H9 (cell line): ENCODE results near the gene EDN1. TPM values are rescaled to one million over a fixed set of nuclear protein-coding genes. Genes with fewer than 3 reads are reported as not detected.

Experiments
- DNase-seq: peaks from one replicate; pipeline ENCODE4 v3.0.0-alpha.2; 2017
- H2AFZ ChIP-seq: one replicate; pipeline ENCODE4 v1.6.1; 2013; ENCODE audit warnings: mild to moderate bottlenecking, low read length, control low read depth, moderate library complexity
- H2AK5ac ChIP-seq: 2 replicates; pipeline ENCODE4 v1.6.1; 2013; ENCODE audit warnings: low read length, control low read depth, mixed read lengths; ENCODE audit not compliant: insufficient read length
- H2BK120ac ChIP-seq: one replicate; pipeline ENCODE4 v1.6.1; 2013; ENCODE audit warnings: low read depth, mild to moderate bottlenecking, low read length, control low read depth, inconsistent platforms; ENCODE audit not compliant: poor library complexity, severe bottlenecking
- H2BK12ac ChIP-seq: 2 replicates; pipeline ENCODE4 v1.6.1; 2013; ENCODE audit warnings: low read length, control low read depth, mixed read lengths, low read depth; ENCODE audit not compliant: insufficient read length
- H2BK15ac ChIP-seq: 2 replicates; pipeline ENCODE4 v1.6.1; 2013; ENCODE audit warnings: low read depth, low read length, control low read depth
- H2BK20ac ChIP-seq: one replicate; pipeline ENCODE4 v1.6.1; 2013; ENCODE audit warnings: low read depth, mild to moderate bottlenecking, low read length, control low read depth, inconsistent platforms; ENCODE audit not compliant: poor library complexity, severe bottlenecking
- H2BK5ac ChIP-seq: 2 replicates; pipeline ENCODE4 v1.6.1; 2013; ENCODE audit warnings: low read length, control low read depth, mixed read lengths; ENCODE audit not compliant: insufficient read length
- H3K14ac ChIP-seq: 2 replicates; pipeline ENCODE4 v1.6.1; 2013; ENCODE audit warnings: low read length, control low read depth; ENCODE audit not compliant: insufficient read depth
- H3K18ac ChIP-seq: 2 replicates; pipeline ENCODE4 v1.6.1; 2013; ENCODE audit warnings: low read depth, mild to moderate bottlenecking, mixed read lengths, low read length, control low read depth; ENCODE audit not compliant: insufficient read length
- H3K23ac ChIP-seq: 2 replicates; pipeline ENCODE4 v1.6.1; 2013; ENCODE audit warnings: low read length, control low read depth, mixed read lengths, low read depth; ENCODE audit not compliant: insufficient read length
- H3K23me2 ChIP-seq: 2 replicates; pipeline ENCODE4 v1.6.1; 2013; ENCODE audit warnings: low read depth, mild to moderate bottlenecking, mixed read lengths, low read length, control low read depth; ENCODE audit not compliant: insufficient read length, poor library complexity, severe bottlenecking
- H3K27ac ChIP-seq: 2 replicates; pipeline ENCODE4 v1.5.1; 2013; ENCODE audit warnings: low read length, control low read depth, mixed read lengths, low read depth; ENCODE audit not compliant: insufficient read length
- H3K27me3 ChIP-seq: 2 replicates; pipeline ENCODE4 v1.6.1; 2013; ENCODE audit warnings: low read length, control low read depth, inconsistent platforms; ENCODE audit not compliant: insufficient read depth
- H3K4ac ChIP-seq: 2 replicates; pipeline ENCODE4 v1.6.1; 2013; ENCODE audit warnings: low read depth, mild to moderate bottlenecking, control low read depth, inconsistent platforms, low read length, moderate library complexity
- H3K4me1 ChIP-seq: 2 replicates; pipeline ENCODE4 v1.6.1; 2013; ENCODE audit warnings: low read length, control low read depth, inconsistent platforms; ENCODE audit not compliant: insufficient read depth
- H3K4me2 ChIP-seq: 2 replicates; pipeline ENCODE4 v1.6.1; 2013; ENCODE audit warnings: low read length, control low read depth, mixed read lengths; ENCODE audit not compliant: insufficient read length, insufficient read depth
- H3K56ac ChIP-seq: 2 replicates; pipeline ENCODE4 v1.6.1; 2013; ENCODE audit warnings: low read depth, mild to moderate bottlenecking, mixed read lengths, low read length, control low read depth; ENCODE audit not compliant: insufficient read length
- H3K79me1 ChIP-seq: 2 replicates; pipeline ENCODE4 v1.6.1; 2013; ENCODE audit warnings: low read depth, mild to moderate bottlenecking, moderate library complexity, low read length, control low read depth, inconsistent platforms; ENCODE audit not compliant: insufficient read depth, poor library complexity, severe bottlenecking
- H3K79me2 ChIP-seq: 2 replicates; pipeline ENCODE4 v1.6.1; 2013; ENCODE audit warnings: low read length, control low read depth, inconsistent platforms; ENCODE audit not compliant: insufficient read depth
- H3K9ac ChIP-seq: 2 replicates; pipeline ENCODE4 v1.6.1; 2013; ENCODE audit warnings: low read length, control low read depth, mixed read lengths; ENCODE audit not compliant: insufficient read length; ENCODE audit errors: extremely low read depth
- H3K9me3 ChIP-seq: one replicate; pipeline ENCODE4 v1.6.1; 2013; ENCODE audit warnings: low read depth, low read length, inconsistent platforms; ENCODE audit not compliant: control insufficient read depth
- H3T11ph ChIP-seq: one replicate; pipeline ENCODE4 v1.6.1; 2013; ENCODE audit warnings: mild to moderate bottlenecking, low read length, control low read depth, inconsistent platforms
- H4K20me1 ChIP-seq: one replicate; pipeline ENCODE4 v1.6.1; 2013; ENCODE audit not compliant: control insufficient read depth, insufficient read length, insufficient read depth
- H4K5ac ChIP-seq: 2 replicates; pipeline ENCODE4 v1.6.1; 2013; ENCODE audit warnings: low read depth, mild to moderate bottlenecking, mixed read lengths, low read length, control low read depth; ENCODE audit not compliant: insufficient read length
- H4K8ac ChIP-seq: replicated peaks from 2 replicates; pipeline ENCODE4 v1.6.1; 2013; ENCODE audit warnings: low read length, control low read depth, mixed read lengths, low read depth; ENCODE audit not compliant: insufficient read length
- H4K91ac ChIP-seq: 2 replicates; pipeline ENCODE4 v1.6.1; 2013; ENCODE audit warnings: low read depth, mild to moderate bottlenecking, moderate library complexity, mixed read lengths, low read length, control low read depth; ENCODE audit not compliant: insufficient read length
- H3K27ac Mint-ChIP-seq, 3 experiments: 2 replicates in 2 of 3; 3 replicates in 1 of 3; pipeline ENCODE4 v1.8.0; 2020 to 2021; ENCODE audit warnings: mixed read lengths in 3 of 3, mild to moderate bottlenecking in 1 of 3, moderate library complexity in 1 of 3
- H3K27me3 Mint-ChIP-seq: 2 replicates; pipeline ENCODE4 v1.8.0; 2021; ENCODE audit warnings: low read depth, mild to moderate bottlenecking, moderate library complexity, mixed read lengths
- H3K36me3 Mint-ChIP-seq, 3 experiments: 2 replicates in 2 of 3; 3 replicates in 1 of 3; pipeline ENCODE4 v1.8.0; 2020 to 2021; ENCODE audit warnings: low read depth in 3 of 3, mixed read lengths in 3 of 3; ENCODE audit not compliant: insufficient read depth in 1 of 3
- H3K4me1 Mint-ChIP-seq, 2 experiments: 2 replicates each; pipeline ENCODE4 v1.8.0; 2020; ENCODE audit warnings: mixed read lengths in 2 of 2
- H3K4me3 Mint-ChIP-seq, 2 experiments: 2 replicates in 1 of 2; 3 replicates in 1 of 2; pipeline ENCODE4 v1.8.0; 2020 to 2021; ENCODE audit warnings: mild to moderate bottlenecking in 2 of 2, mixed read lengths in 2 of 2, moderate library complexity in 1 of 2
- H3K9me3 Mint-ChIP-seq, 2 experiments: 2 replicates in 1 of 2; 3 replicates in 1 of 2; pipeline ENCODE4 v1.8.0; 2020; ENCODE audit warnings: mild to moderate bottlenecking in 2 of 2, mixed read lengths in 2 of 2, moderate library complexity in 1 of 2
- WGBS: extraction: QIAGEN DNeasy Blood & Tissue Kit; methylation state at CpG from one replicate; pipeline ENCODE4 v1.1.7; 2013; ENCODE audit warnings: missing lambda C conversion rate, low lambda C conversion rate, mixed read lengths; ENCODE audit not compliant: insufficient read length; ENCODE audit errors: extremely low coverage; 5-methylcytosine and 5-hydroxymethylcytosine counted together
- total RNA-seq: library from RNA; stranded (reverse); gene quantifications from 2 replicates; pipeline ENCODE4 v1.2.1, GENCODE V29; 2021
- TF ChIP-seq, protein P1 (sequence below): fragments of 200-600 bp; sonication (generic); conservative IDR thresholded peaks from 3 replicates; pipeline ENCODE4 v1.8.0; 2021; ENCODE audit warnings: antibody characterized with exemption, mild to moderate bottlenecking

Gene EDN1
- total RNA-seq, 1 experiment from 2014 or later: 2.1 TPM

DNA sequence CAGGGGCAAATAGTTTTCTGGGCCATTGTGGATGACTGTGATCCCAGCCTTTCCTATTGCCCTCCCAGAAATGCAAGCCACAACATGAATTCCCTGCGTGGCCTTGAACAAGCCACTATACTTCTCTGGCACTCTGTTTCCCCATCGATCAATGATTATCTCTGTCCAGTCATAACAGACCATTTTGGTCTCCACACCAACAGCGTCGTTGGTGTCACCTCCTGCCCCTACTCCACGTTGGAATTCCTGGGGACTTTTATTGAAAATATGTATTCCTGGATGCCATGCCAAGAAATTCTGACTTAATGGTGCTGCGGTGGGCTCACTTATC is 50.3 kb downstream of the EDN1 start:
- no peak overlapping the region for H4K91ac ChIP-seq
- H2BK15ac ChIP-seq: no peak overlapping the region
- no peak overlapping the region for H3T11ph ChIP-seq
- TF ChIP-seq, protein P1, sequence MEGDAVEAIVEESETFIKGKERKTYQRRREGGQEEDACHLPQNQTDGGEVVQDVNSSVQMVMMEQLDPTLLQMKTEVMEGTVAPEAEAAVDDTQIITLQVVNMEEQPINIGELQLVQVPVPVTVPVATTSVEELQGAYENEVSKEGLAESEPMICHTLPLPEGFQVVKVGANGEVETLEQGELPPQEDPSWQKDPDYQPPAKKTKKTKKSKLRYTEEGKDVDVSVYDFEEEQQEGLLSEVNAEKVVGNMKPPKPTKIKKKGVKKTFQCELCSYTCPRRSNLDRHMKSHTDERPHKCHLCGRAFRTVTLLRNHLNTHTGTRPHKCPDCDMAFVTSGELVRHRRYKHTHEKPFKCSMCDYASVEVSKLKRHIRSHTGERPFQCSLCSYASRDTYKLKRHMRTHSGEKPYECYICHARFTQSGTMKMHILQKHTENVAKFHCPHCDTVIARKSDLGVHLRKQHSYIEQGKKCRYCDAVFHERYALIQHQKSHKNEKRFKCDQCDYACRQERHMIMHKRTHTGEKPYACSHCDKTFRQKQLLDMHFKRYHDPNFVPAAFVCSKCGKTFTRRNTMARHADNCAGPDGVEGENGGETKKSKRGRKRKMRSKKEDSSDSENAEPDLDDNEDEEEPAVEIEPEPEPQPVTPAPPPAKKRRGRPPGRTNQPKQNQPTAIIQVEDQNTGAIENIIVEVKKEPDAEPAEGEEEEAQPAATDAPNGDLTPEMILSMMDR: no peak
- H2BK12ac ChIP-seq: no peak overlapping the region
- H3K14ac ChIP-seq: no peak overlapping the region
- H4K20me1 ChIP-seq: no peaks in the 10 kb centered on the region
- Mint-ChIP-seq H3K27me3 (no peaks in the 10 kb centered on the region; the same call in 1 of the 2 replicates), H3K36me3 (no peaks in the 10 kb centered on the region; a peak in 1 of 7 replicates), H3K4me3 (no peak overlapping the region), H3K27ac (no peak overlapping the region), H3K4me1 (peaks cover 43 to 56% of the 10 kb centered on the region in 2 experiments), H3K9me3 (no peaks in the 10 kb centered on the region)
- H2AK5ac ChIP-seq: no peak overlapping the region
- no CpG with 5 or more reads among the region's 6 CpGs for WGBS
- H3K9ac ChIP-seq: no peak overlapping the region
- H3K56ac ChIP-seq: no peak overlapping the region
- no peak overlapping the region for H3K27ac ChIP-seq
- H2BK20ac ChIP-seq: no peak overlapping the region
- no peak overlapping the region for H2BK5ac ChIP-seq
- H3K4me2 ChIP-seq: no peak overlapping the region
- no peak overlapping the region for H3K23ac ChIP-seq
- no peak overlapping the region for H2BK120ac ChIP-seq
- H3K23me2 ChIP-seq: no peaks in the 10 kb centered on the region
- no peak overlapping the region for H2AFZ ChIP-seq
- H3K9me3 ChIP-seq: no peaks in the 10 kb centered on the region
- H3K4ac ChIP-seq: no peak overlapping the region
- no peak overlapping the region for H4K5ac ChIP-seq
- DNase-seq: no peak
- H3K79me2 ChIP-seq: no peaks in the 10 kb centered on the region
- no peak overlapping the region for H4K8ac ChIP-seq
- no peaks in the 10 kb centered on the region for H3K27me3 ChIP-seq
- H3K18ac ChIP-seq: no peak overlapping the region
- no peaks in the 10 kb centered on the region; the same call in none of the 2 replicates for H3K4me1 ChIP-seq
- H3K79me1 ChIP-seq: no peaks in the 10 kb centered on the region
